Ureter (tissue), 1 donor: ENCODE results near the gene CDK3. TPM values are rescaled to one million over a fixed set of nuclear protein-coding genes. Genes with fewer than 3 reads are reported as not detected.
"Not testable (repeated sequence)": the region's sequence is repeated elsewhere in the genome, so short reads cannot be mapped to it uniquely, and the experiment has no call there.

Experiments
- DNase-seq: peaks from one replicate; pipeline ENCODE4 v3.0.0-alpha.2; 2020; ENCODE audit warnings: low spot score
- total RNA-seq: library from RNA; stranded (reverse); gene quantifications from one replicate; pipeline ENCODE4 v1.2.4, GENCODE V29; 2023
- donor health status: DM: yes; HTN: yes; CAD: no.

CDK3 gene
- 10.7 TPM for total RNA-seq

DNA sequence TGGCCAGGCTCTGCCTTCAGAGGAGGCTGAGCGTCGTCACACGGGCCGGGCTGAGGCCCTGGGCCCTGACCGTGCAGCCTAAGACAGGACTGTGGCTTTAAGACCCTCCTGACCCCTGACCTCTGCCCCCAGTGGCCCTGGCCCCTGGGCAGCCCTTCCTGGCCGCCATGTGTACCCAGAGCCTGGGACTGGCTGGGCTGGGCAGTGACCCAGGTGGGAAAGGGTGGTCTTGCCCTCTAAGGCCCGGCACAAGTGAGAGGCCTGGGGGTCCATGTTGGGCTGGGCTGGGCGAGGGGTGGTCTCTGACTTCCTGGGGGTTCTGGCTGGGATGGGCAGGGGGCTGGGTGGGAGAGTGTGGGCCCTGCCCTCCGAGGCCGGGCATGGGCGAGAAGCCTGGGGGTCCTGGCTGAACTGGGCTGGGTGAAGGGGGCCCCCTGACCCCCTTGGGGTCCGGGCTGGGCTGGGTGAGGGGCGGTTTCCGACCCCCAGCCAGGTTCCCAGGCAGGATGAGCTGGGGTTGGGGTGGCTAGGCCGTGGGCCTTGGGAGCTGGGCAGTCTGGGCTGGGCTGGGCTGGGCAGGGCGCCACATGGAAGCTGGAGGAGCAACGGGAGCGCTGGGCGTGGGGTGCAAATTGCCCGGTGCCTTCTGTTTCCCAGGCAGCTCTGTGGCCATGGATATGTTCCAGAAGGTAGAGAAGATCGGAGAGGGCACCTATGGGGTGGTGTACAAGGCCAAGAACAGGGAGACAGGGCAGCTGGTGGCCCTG is at the start of gene CDK3:
CDK3 (plus strand) TSS at position 101 of the 767 bp plus-strand sequence; CDS start at position 672, 571 bp downstream.
- no peak for DNase-seq

DNA sequence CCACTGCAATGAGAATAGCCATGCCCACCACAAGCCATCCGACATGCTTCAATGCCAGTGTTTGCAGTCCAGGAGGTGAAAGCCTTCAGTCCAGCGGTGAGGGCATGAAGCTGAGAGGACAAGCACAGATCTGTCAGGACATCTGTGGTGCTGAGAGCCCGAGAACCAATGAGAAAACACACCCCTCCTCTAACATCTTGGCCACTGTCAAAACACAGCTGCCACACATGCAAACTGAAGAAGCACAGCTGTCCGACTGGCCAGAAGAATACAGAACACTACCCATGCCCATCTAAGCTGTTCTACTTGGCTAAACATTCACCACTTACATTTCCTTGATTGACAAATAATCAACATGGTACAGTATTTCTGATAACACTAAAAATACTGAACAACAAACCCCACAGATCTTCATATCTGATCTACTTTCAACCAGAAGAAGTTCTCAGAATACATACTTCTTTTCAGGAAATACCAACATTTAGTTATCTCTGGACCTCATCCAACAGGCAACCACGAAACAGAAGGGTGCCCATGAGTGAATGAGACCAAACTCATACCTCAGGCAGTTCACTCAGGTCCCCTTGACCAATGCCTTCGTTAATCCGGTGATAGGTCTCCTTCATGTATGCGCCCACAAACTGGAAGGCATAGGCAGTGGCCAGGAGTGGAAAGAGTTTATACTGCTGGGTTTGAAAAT is 49.6 kb upstream of the CDK3 start:
- no peak for DNase-seq

DNA sequence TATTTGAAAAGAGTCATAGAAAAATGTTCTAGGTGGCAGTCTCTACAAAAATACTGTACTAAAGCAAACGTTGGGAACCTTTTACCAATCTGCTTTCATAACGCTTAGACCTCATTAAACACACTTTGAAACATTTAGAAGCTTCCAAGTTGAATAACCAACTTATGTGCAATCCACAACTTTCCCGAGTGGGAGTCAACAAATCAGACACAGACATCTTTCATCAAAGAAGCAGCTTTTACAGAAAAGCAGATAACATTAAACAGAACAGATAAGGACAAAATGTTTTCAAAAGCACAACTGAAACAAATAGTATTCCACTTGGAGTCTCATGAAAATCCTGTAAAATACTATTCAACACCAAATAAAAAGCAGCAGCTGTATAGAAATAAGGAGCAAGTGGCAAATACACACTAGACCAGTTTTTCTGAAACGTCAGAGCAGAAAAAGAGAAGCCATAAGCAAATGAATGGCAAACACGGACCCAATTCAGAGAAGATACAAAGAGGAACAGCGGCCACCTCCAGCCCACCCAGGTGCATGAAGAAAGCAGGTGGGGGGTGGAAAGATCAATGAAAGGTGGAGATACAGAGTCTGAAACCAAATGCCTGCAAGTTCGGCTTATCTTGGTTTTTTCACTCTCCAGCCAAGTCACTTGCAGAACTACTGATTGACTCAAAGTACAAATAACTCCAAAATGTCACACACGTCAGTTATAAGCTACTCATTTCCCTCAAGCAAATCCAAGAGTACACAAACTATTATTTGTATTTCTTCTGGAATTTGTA is 41.4 kb upstream of the CDK3 start:
- no peak for DNase-seq

DNA sequence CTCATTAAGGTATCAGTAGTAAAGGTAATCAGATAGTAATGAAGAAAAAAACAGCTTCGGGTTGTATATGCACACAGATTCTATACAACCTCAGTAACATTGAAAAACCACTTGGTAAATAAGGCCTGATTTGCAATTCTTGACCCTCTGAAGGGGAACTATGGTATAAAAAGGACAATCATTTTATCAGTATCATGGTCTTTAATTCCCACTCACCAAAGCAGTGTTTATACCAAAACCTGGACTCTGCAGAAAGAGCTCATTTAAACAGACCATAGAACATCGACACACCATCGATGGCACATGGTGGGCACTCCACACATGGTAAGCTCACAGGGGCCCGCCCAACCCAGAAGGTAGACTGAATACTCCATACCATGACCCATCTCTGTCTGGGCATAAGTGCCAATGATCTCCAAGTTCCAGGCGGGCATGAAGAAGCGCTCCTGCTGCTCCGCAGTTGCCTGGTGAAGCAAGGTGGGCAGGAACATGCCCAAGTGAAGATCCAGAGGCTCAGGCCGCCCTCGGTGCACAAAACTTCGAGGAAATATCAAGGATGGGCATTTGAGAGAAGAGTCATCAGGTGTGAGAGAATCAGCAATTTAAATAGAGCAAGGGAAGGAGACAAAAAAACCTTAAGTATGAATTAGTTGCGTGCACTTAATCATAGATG is 40.7 kb upstream of the CDK3 start:
- no peak for DNase-seq

DNA sequence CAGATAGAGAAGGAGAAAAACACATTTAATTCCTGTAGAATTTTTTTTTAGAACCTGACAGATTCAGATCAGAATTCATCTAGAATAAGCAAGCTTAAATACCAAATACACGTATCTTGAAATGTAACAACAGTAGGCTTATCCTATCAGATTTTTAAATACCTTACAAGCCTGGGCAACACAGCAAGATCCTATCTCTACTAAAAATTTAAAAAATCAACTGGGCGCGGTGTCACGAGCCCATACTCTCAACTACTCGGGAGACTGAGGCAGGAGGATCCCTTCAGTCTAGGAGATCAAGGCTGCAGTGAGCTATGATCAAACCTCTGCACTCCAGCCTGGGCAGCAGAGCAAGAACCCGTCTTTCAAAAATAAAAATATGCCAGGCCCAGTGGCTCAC is 35.2 kb upstream of the CDK3 start:
- DNase-seq: no peak

DNA sequence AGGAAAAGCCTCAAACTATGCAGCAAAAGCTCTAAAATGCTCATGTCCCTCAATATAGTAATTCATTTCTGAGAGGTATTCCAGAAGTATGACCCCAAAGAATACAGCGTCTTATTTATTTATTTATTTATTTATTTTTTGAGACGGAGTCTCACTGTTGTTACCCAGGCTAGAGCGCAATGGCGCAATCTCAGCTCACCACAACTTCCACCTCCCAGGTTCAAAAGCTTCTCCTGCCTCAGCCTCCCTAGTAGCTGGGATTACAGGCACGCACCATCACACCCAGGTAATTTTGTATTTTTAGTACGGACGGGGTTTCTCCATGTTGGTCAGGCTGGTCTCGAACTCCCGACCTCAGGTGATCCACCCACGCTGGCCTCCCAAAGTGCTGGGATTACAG is 31.6 kb upstream of the CDK3 start:
- DNase-seq: not testable (repeated sequence)

DNA sequence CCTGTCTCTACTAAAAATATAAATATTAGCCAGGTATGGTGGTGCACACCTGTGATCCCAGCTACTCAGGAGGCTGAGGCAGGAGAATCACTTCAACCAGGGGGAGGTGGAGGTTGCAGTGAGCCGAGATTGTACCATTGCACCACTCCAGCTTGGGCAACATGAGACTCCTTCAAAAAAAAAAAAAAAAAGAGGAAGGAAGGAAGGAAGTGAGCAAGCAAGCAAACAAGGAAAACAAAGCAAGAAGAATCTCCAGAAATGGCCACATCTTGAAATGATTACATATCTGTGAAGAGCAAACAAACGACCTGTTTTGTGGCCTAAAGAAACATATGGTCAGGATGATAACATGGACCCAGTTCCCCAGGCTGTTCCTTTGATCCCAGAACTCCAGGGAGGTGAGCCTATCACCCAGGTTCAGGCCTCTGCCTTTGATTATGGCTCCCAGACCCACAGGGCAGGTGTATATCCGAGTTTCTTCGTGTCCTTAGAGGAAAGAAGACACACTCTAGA is 30.6 kb upstream of the CDK3 start:
- DNase-seq: no peak

DNA sequence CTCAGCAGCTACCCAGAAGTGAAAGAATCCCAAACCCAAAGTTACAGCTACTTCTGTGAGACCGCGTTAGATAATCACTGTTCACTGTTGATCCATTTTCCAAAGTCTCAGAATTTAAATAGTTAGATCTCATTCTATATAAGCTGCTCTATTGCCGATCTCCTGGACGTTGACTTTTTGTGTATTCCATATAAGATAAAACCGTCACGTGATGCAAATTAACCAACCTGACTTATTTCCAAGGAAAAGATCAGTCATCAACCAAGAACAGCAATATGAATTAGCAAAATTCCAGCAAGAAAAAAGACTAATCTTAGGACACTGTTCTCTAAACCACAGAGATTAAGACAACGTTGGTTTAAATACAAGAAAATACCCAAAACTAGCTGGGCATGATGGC is 30.0 kb upstream of the CDK3 start:
- no peak for DNase-seq

DNA sequence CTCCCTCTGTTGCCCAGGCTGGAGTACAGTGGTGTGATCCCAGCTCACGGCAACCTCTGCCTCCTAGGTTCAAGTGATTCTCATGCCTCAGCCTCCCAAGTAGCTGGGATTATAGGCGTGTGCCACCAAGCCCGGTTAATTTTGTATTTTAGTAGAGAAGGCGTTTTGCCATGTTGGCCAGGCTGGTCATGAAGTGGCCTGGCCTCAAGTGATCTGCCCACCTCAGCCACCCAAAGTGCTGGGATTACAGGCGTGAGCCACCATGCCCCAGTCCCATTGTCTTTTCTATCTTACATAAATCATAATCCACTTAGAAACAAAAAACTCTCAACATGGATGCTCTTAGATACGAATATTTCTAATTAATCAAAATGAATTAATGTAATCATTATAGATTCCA is 25.5 kb upstream of the CDK3 start:
- not testable (repeated sequence) for DNase-seq

DNA sequence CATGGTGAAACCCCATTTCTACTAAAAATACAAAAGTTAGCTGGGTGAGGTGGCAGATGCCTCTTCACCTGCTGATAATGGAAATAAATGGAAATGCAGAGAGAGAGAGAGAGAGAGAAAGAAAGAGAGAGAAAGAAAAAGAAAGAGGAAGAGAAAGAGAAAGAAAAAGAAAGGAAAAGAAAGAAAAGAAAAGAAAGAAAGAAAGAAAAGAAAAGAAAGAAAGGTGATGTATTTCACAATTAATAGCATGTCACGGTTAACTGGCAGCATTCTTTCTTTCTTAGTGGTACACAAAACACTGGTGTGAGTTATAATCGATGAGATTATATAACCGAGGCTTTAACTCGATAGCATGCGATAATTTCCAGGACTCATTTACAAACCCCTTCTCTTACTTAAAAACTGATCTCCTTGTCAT is 24.9 kb upstream of the CDK3 start:
- no peak for DNase-seq

DNA sequence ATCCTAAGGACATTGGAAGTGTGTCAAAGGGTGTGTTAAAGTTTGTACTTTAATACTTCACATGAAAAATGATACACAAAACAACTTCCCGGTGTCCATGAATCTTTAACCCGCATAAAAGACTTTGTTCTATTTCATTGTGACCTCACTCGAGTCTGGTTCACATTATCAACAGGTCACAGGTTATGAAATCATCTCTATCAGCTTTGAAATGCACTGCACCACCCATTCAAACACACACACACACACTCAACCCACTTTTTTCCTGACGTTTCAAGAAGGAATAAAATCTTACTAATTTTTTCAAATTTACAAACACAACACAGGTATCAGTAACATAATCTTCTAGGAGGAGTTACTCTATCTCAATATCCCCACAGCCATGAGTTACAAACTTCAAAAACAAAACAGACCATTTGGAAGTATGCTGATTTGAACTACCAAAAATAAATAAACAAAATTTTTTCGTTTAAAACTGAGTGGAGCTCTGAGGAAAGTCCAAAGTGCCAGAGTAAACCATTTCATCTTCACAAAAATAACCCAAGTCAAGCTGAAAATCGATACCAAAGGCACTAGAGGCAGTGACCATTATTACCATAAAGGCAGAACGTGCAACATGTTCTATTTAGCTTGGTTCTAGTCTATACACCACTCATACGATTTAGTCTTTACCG is 24.3 kb upstream of the CDK3 start:
- DNase-seq: no peak

DNA sequence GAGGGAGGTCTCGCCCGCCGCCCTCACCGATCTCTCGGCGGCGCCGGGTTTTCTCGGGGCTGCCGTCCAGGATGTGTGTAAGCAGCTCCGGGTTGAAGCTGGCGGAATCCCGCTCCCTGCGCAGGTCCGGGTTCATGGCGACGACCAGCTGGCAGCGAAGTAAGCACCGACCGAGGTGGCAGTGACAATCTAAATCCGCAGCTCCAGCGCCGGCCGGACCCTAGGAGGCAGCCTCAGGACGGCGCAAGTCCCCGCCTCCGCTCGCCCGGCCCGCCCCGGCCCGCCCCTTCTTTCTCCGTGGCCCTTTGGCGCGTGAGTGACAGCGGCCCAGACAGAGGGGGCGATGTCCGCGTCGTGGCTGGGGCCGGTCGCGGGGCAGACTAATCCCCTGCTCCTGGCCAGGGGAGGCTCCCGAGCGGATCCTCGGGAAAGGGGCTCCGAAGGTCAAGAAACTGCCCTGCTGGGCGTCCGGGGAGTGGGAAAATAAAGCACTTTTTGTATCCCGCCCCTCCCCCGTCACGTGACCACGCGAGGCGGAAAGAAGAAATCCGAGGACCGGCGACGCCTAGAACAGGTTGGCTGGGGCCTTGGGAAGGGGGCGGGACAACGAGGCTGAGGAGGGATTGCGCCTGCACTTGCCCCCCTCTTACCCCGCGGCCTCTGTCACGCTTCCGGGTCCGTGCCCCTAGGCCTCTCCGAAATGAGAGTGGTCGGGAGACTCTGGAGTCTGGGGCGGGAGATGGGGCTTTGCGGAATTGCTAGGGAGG is 21.5 kb upstream of the CDK3 start, which contains the start of the genes ACOX1 and TEN1:
ACOX1 (minus strand) TSS at position 229 of the 767 bp plus-strand sequence; CDS start at position 136, 93 bp downstream.
TEN1 (plus strand) TSS at position 303 of the 767 bp plus-strand sequence. CDS start 6,953 bp downstream, outside the sequence.
- peak; percentile 99 for DNase-seq

DNA sequence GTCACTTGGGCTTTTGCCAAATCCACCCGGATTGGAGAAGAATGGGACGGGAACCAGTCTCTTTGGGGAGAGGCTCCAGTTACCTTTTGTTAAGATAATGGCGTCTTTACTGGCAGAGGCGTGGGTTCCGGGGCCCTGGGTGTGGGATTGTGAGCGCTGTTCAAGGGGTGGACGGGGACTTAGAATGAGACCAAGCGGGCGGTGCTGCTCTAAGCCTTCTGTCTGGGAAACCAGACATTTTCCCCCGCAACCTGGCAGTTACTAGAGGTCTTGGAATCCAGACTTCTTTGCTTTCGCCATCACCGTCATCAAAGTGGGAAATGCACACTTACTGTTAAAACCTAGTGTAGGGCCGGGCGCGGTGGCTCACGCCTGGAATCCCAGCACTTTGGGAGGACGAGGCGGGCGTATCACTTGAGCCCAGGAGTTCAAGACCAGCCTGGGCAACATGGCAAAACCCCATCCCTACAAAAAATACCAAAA is 20.9 kb upstream of the CDK3 start:
- DNase-seq: peak; percentile 52

DNA sequence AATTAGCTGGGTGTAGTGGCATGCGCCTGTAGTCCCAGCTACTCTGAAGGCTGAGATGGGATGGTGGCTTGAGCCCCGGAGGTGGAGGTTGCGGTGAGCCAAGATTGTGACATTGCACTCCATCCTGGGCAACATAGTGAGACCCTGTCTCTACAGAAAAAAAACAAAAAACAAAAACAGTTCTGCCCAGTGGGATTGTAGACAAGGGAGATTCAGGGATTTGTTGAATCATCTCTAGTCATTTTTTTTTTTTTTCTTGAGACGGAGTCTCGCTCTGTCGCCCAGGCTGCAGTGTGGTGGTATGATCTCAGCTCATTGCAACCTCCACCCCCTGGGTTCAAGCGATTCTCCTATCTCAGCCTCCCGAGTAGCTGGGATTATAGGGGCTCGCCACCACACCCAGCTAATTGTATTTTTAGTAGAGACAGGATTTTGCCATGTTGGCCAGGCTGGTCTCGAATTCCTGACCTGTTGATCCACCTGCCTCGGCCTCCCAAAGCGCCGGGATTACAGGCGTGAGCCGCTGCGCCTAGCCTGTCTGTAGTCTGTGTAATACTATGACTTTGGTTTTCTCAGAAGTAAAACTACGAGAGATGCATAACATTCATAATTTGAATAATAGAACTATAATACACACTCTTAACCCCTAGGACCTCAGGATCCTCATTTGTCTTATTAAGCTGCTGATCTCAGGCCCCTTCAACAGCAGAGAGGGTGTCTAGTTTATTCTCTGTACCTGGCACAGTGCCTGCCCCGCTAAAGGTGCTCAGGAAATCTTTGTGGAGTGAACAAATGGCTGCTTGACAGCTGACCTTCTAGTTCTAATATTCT is 20.3 kb upstream of the CDK3 start:
- no peak for DNase-seq

DNA sequence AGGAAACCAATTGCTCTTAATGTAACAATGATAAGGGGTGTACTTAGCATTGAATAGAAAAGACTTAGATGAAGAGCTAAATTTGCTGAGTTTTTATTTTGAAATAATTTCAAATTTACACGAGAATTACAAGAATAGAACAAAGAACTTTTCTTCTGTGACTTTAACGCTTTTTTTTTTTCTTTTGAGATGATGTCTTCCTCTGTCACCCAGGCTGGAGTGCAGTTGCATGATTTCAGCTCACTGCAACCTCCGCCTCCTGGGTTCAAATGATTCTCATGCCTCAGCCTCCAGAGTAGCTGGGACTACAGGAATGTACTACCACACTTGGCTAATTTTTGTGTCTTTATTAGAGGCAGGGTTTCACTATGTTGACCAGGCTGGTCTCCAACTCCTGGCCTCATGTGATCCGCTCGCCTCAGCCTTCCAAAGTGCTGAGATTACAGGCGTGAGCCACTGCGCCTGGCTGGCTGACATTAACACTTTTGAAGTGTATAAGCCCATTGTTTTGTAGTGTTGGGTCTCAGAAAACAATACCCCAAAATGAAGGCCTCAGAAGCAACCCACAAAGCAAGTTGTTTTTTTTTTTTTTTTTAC is 19.5 kb upstream of the CDK3 start:
- no peak for DNase-seq

DNA sequence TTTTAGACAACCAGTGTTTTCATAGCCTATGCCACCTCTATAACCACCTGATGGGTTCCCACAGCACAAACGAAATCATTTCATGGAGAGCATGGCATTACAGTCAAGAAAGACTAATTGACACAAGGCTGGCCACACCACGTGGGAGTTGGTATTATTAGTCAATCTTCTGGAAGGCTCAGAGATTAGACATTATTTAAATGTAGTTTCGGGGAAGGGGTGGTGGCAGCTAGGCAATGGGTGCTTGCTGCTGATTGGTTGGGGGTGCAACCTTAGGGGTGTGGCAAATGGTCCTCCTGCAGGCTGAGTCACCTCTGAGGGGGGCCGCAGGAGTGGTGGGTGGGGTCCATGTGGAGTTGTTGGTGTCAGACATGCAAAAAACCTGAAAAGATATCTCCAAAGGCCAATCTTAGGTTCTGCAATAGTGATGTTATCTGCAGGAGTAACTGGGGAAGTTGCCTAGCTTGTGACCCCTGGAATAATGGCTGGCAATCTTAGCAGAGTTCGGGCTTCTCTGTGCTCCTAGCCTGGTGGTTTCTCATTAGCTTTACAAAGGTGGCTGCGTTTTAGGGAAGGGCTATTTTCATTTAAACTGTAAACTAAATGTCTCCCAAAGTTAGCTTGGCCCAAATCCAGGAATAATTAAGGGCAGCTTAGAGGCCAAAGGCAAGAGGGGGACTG is 17.0 kb upstream of the CDK3 start:
- no peak for DNase-seq

DNA sequence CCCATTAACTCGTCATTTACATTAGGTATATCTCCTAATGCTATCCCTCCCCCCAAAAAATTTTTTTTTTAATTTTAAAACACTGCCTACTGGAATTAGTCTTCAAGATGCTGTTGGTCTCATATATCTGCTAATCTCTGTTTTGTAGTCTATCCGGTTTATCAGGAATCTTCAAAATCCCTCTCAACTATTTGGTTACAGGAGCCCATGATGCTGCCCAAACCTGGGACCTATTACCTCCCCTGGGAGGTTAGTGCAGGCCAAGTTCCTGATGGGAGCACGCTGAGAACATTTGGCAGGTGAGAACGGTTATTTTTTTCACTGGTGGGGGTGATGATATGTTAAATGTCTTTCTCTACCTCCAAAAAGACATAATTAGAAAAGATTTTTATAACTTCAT is 14.7 kb upstream of the CDK3 start:
- no peak for DNase-seq

DNA sequence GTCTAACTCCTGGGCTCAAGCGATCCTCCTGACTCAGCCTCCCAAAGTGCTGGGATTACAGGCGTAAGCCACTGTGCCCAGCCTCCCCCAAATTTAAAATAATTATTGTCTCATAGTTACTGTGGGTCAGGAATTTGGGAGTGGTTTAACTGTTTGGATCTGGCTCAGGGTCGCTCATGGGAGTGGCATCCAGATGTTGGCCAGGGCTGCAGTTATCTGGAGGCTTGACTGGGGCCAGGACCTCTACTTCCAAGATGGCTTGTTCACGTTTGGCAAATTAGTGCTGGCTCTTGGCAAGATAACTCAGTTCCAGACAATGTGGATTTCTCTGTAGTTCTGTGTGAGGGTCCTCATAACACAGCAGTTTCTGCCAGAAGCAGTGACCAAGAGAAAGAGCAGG is 13.6 kb upstream of the CDK3 start:
- no peak for DNase-seq
